H1 (cell line): Measurements from ENCODE around the gene COMMD6. TPM values are rescaled to one million over a fixed set of nuclear protein-coding genes. Genes with fewer than 3 reads are reported as not detected.

Experiments
- CTCF ChIA-PET: fragments of 300-600 bp; sonication (Branson Sonifier 250); formaldehyde crosslinking; loops from one replicate; lab custom pipeline; 2021; ENCODE audit not compliant: partially characterized antibody; lab: Charles Lee
- POLR2A ChIA-PET: fragments of 300-600 bp; sonication (Branson Sonifier 250); formaldehyde crosslinking; loops from one replicate; lab custom pipeline; 2021; ENCODE audit warnings: inconsistent platforms; ENCODE audit not compliant: partially characterized antibody; lab: Charles Lee
- DNase-seq, 2 experiments: peaks; one replicate each; pipeline versions ENCODE4 v3.0.0 to v3.0.0-alpha.2; 2010 to 2022; ENCODE audit warnings: low spot score in 2 of 2, low read depth in 1 of 2, mixed read lengths in 1 of 2
- FAIRE-seq: peaks from 2 replicates; lab custom pipeline; 2011; peaks lifted over from hg19 to GRCh38; lab: Jason Lieb, UNC
- H2AFZ ChIP-seq: 2 replicates; pipeline ENCODE4 v1.8.1; 2012; ENCODE audit warnings: low read length, inconsistent platforms
- H2AK5ac ChIP-seq: 2 replicates; pipeline ENCODE4 v1.6.1; 2013; ENCODE audit warnings: low read depth, low read length
- H2BK120ac ChIP-seq: replicated peaks from 2 replicates; pipeline ENCODE3; 2013; ENCODE audit warnings: low read depth, low read length, inconsistent platforms
- H2BK12ac ChIP-seq: 2 replicates; pipeline ENCODE4 v1.6.1; 2013; ENCODE audit warnings: low read depth, low read length
- H2BK15ac ChIP-seq: 2 replicates; pipeline ENCODE4 v1.6.1; 2013; ENCODE audit warnings: low read length
- H2BK20ac ChIP-seq: 2 replicates; pipeline ENCODE4 v1.6.1; 2013; ENCODE audit warnings: low read length
- H2BK5ac ChIP-seq: 2 replicates; pipeline ENCODE4 v1.6.1; 2013; ENCODE audit warnings: low read depth, low read length
- H3K14ac ChIP-seq: 2 replicates; pipeline ENCODE4 v1.6.1; 2013; ENCODE audit warnings: inconsistent platforms; ENCODE audit not compliant: insufficient read length
- H3K18ac ChIP-seq: 2 replicates; pipeline ENCODE4 v1.6.1; 2013; ENCODE audit warnings: low read length; ENCODE audit errors: extremely low read depth
- H3K23ac ChIP-seq: 2 replicates; pipeline ENCODE4 v1.6.1; 2013; ENCODE audit warnings: inconsistent platforms; ENCODE audit not compliant: insufficient read length
- H3K23me2 ChIP-seq: 2 replicates; pipeline ENCODE4 v1.6.1; 2013; ENCODE audit warnings: low read depth, low read length
- H3K27ac ChIP-seq: 2 replicates; pipeline ENCODE4 v1.6.1; 2011; ENCODE audit warnings: low read depth, low read length, inconsistent platforms
- H3K27me3 ChIP-seq, 4 experiments: replicated peaks in 1 of 4; 1 replicate in 1 of 4; 2 replicates in 3 of 4; pipeline versions ENCODE4 v1.6.1 to v1.8.1; 2011 to 2013; ENCODE audit warnings: low read length in 3 of 4, mild to moderate bottlenecking in 3 of 4, inconsistent platforms in 2 of 4, mixed read lengths in 2 of 4, moderate library complexity in 1 of 4; ENCODE audit not compliant: control insufficient read depth in 3 of 4, insufficient read depth in 3 of 4; ENCODE audit errors: extremely low read depth in 1 of 4
- H3K36me3 ChIP-seq, 4 experiments: 2 replicates each; pipeline versions ENCODE4 v1.6.1 to v1.8.1; 2011 to 2013; ENCODE audit warnings: mild to moderate bottlenecking in 4 of 4, low read length in 3 of 4, moderate library complexity in 2 of 4, control low read depth in 1 of 4, inconsistent platforms in 1 of 4; ENCODE audit not compliant: insufficient read depth in 4 of 4, control insufficient read depth in 2 of 4
- H3K4ac ChIP-seq: replicated peaks from 2 replicates; pipeline ENCODE3; 2013; ENCODE audit warnings: low read length, low read depth, mixed read lengths, inconsistent platforms; ENCODE audit not compliant: insufficient read length
- H3K4me1 ChIP-seq, 4 experiments: replicated peaks in 1 of 4; 1 replicate in 1 of 4; 2 replicates in 3 of 4; pipeline versions ENCODE4 v1.6.1 to v1.8.1; 2011 to 2013; ENCODE audit warnings: low read length in 3 of 4, inconsistent platforms in 2 of 4, mixed read lengths in 1 of 4; ENCODE audit not compliant: insufficient read depth in 4 of 4, control insufficient read depth in 3 of 4
- H3K4me2 ChIP-seq, 2 experiments: 2 replicates each; pipeline versions ENCODE4 v1.6.1 to v1.8.1; 2011 to 2013; ENCODE audit warnings: low read depth in 2 of 2, low read length in 2 of 2, control low read depth in 1 of 2, inconsistent platforms in 1 of 2, mild to moderate bottlenecking in 1 of 2; ENCODE audit not compliant: insufficient read depth in 1 of 2
- H3K4me3 ChIP-seq, 4 experiments: fragments of 200-600, 300-600 bp in 1 of 4; sonication (generic), shearing (Covaris generic), sonication (Bioruptor Twin) in 1 of 4; 2 replicates each; pipeline versions ENCODE4 v1.5.1 to v1.8.1; 2011 to 2016; ENCODE audit warnings: low read length in 4 of 4, low read depth in 3 of 4, control low read depth in 2 of 4, inconsistent platforms in 2 of 4, mild to moderate bottlenecking in 2 of 4, mixed read lengths in 1 of 4, moderate library complexity in 1 of 4; ENCODE audit not compliant: insufficient read depth in 2 of 4; ENCODE audit errors: extremely low read depth in 1 of 4
- H3K56ac ChIP-seq: replicated peaks from 2 replicates; pipeline ENCODE3; 2013; ENCODE audit warnings: low read depth, mild to moderate bottlenecking, mixed read lengths, low read length, inconsistent platforms; ENCODE audit not compliant: insufficient read length
- H3K79me1 ChIP-seq: 2 replicates; pipeline ENCODE4 v1.6.1; 2013; ENCODE audit warnings: low read depth, low read length, control low read depth
- H3K79me2 ChIP-seq, 2 experiments: 2 replicates each; pipeline versions ENCODE4 v1.6.1 to v1.8.1; 2012 to 2013; ENCODE audit warnings: low read length in 2 of 2, mild to moderate bottlenecking in 2 of 2, inconsistent platforms in 1 of 2; ENCODE audit not compliant: insufficient read depth in 2 of 2, control insufficient read depth in 1 of 2
- H3K9ac ChIP-seq, 4 experiments: replicated peaks in 1 of 4; 1 replicate in 1 of 4; 2 replicates in 3 of 4; pipeline versions ENCODE4 v1.6.1 to v1.8.1; 2011 to 2013; ENCODE audit warnings: low read depth in 3 of 4, low read length in 3 of 4, control low read depth in 2 of 4, mild to moderate bottlenecking in 2 of 4, moderate library complexity in 2 of 4, inconsistent platforms in 1 of 4; ENCODE audit errors: extremely low read depth in 1 of 4
- H3K9me3 ChIP-seq, 2 experiments: 2 replicates each; pipeline versions ENCODE4 v1.6.1 to v1.8.1; 2012 to 2013; ENCODE audit warnings: mild to moderate bottlenecking in 2 of 2, moderate library complexity in 2 of 2, control low read depth in 1 of 2, inconsistent platforms in 1 of 2, low read depth in 1 of 2, low read length in 1 of 2, mixed read lengths in 1 of 2; ENCODE audit not compliant: insufficient read depth in 2 of 2
- H4K20me1 ChIP-seq, 2 experiments: replicated peaks in 1 of 2; 2 replicates each; pipeline versions ENCODE3 to v1.8.1; 2011 to 2013; ENCODE audit warnings: inconsistent platforms in 2 of 2, low read length in 2 of 2, mild to moderate bottlenecking in 1 of 2; ENCODE audit not compliant: insufficient read depth in 2 of 2, control insufficient read depth in 1 of 2
- H4K5ac ChIP-seq: 2 replicates; pipeline ENCODE4 v1.6.1; 2013; ENCODE audit warnings: low read length, low read depth, mixed read lengths, inconsistent platforms; ENCODE audit not compliant: insufficient read length
- H4K8ac ChIP-seq: 2 replicates; pipeline ENCODE4 v1.8.0; 2013; ENCODE audit warnings: mild to moderate bottlenecking, moderate library complexity, low read length, inconsistent platforms; ENCODE audit not compliant: insufficient read depth; ENCODE audit errors: extremely low read depth
- H4K91ac ChIP-seq: replicated peaks from 2 replicates; pipeline ENCODE3; 2013; ENCODE audit warnings: low read length, mixed read lengths, inconsistent platforms; ENCODE audit not compliant: insufficient read length
- ASH2L ChIP-seq: fragments of 200-600, 300-600 bp; sonication (generic); IDR thresholded peaks from one replicate; pipeline ENCODE4 v1.7.1; 2017; ENCODE audit warnings: low read length
- CEBPB ChIP-seq: IDR thresholded peaks from 2 replicates; pipeline ENCODE4 v1.6.1; 2012; ENCODE audit warnings: low read depth, low read length
- GABPA ChIP-seq: IDR thresholded peaks from 2 replicates; pipeline ENCODE4 v1.6.1; 2011; ENCODE audit warnings: mild to moderate bottlenecking, low read length, moderate library complexity, borderline replicate concordance; ENCODE audit not compliant: insufficient read depth
- KDM1A ChIP-seq: fragments of 200-600, 300-600 bp; sonication (generic); IDR thresholded peaks from 2 replicates; pipeline ENCODE4 v1.7.1; 2016; ENCODE audit warnings: mild to moderate bottlenecking, low read length, borderline replicate concordance
- KDM4A ChIP-seq: IDR thresholded peaks from one replicate; pipeline ENCODE4 v1.7.1; 2012; ENCODE audit warnings: low read depth, mild to moderate bottlenecking, moderate library complexity, low read length, inconsistent platforms; ENCODE audit not compliant: severe bottlenecking
- NANOG ChIP-seq: IDR thresholded peaks from 2 replicates; pipeline ENCODE4 v1.6.1; 2011; ENCODE audit warnings: low read length, low read depth, mild to moderate bottlenecking, inconsistent platforms; ENCODE audit not compliant: insufficient read depth, poor library complexity, severe bottlenecking
- RAD21 ChIP-seq, 2 experiments: IDR thresholded peaks in 1 of 2; conservative IDR thresholded peaks in 1 of 2; 2 replicates each; pipeline ENCODE4 v1.6.1; 2011; ENCODE audit warnings: low read depth in 2 of 2, low read length in 2 of 2, improper control_type of control experiment in 1 of 2, inconsistent platforms in 1 of 2, mild to moderate bottlenecking in 1 of 2, moderate library complexity in 1 of 2
- RFX5 ChIP-seq: IDR thresholded peaks from 2 replicates; pipeline ENCODE4 v1.6.1; 2011; ENCODE audit warnings: low read depth, low read length, improper control_type of control experiment, borderline replicate concordance
- SIX5 ChIP-seq: IDR thresholded peaks from 2 replicates; pipeline ENCODE4 v1.6.1; 2011; ENCODE audit warnings: mild to moderate bottlenecking, low read depth, low read length
- SRF ChIP-seq: IDR thresholded peaks from 2 replicates; pipeline ENCODE4 v1.6.1; 2011; ENCODE audit warnings: mild to moderate bottlenecking, low read depth, low read length, moderate library complexity
- SUZ12 ChIP-seq: fragments of 200-600 bp; sonication (generic); IDR thresholded peaks from 2 replicates; pipeline ENCODE4 v1.6.1; 2012; ENCODE audit warnings: mild to moderate bottlenecking, inconsistent platforms, low read length, moderate library complexity, mixed read lengths
- TCF12 ChIP-seq: IDR thresholded peaks from 2 replicates; pipeline ENCODE4 v1.6.1; 2011; ENCODE audit warnings: low read depth, mild to moderate bottlenecking, low read length
- WGBS, 2 experiments: shearing (Covaris generic) in 1 of 2; methylation state at CpG; one replicate each; pipeline versions ENCODE4 v1.1.6 to v1.1.7; 2013 to 2015; ENCODE audit warnings: low lambda C conversion rate in 2 of 2, mixed read lengths in 2 of 2, inconsistent platforms in 1 of 2, low coverage in 1 of 2, missing lambda C conversion rate in 1 of 2; ENCODE audit not compliant: insufficient replicate concordance in 2 of 2, insufficient coverage in 1 of 2, insufficient read length in 1 of 2; ENCODE audit errors: extremely low coverage in 1 of 2, missing lambda C conversion rate in 1 of 2; 5-methylcytosine and 5-hydroxymethylcytosine counted together
- polyA plus RNA-seq, 7 experiments: library from polyadenylated mRNA; depleted of rRNA in 3 of 7; stranded (reverse) in 5 of 7; unstranded in 2 of 7; fragments of >200 nt in 5 of 7; fragments of 200-250 nt in 2 of 7; gene quantifications; 1 replicate in 5 of 7; 2 replicates in 1 of 7; 4 replicates in 1 of 7; pipeline versions ENCODE4 v1.2.1 to v1.2.3, GENCODE V29; 2011 to 2013; ENCODE audit warnings: missing spikeins in 2 of 7, mixed read lengths in 2 of 7
- total RNA-seq: library from RNA; stranded (reverse); fragmentation: NEBNext Ultra II Directional; extraction: Animal tissue kit (Norgen Biotek cat#: 25700); gene quantifications from 2 replicates; pipeline ENCODE4 v1.2.1, GENCODE V29; 2021
- TF ChIP-seq, protein P1 (sequence below): IDR thresholded peaks from 2 replicates; pipeline ENCODE4 v1.6.1; 2011; ENCODE audit warnings: low read length, improper control_type of control experiment

Gene COMMD6
- total and polyA plus RNA-seq, 2 of the 8 experiments (the other 6 are each of a cell fraction or from before 2014, with no cell fraction given) = 53.2 to 122 TPM

DNA sequence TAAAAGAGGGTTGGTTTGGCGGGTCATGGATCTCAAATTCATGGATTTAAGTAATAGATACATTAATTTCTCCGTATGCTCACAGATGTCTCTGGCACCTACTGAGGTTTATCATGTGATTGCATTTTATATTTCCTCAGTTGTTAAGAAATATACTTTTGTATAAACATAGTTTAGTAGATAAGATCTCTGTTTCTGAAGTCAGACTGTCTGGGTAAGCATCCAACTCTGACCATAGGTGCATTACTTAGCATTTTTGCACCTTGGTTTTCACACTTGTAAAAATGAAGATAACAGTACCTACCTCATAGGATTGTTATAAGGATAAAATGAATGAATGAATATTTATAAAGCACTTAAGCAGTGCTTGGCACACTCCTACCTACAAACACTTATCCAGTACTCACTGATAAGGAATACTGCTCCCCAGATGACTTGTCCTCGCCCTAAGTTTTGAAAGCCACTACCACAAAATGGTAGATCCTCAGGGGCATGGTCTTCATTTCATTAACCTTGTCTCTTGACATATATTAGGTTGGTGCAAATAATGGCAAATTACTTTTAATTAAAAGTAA is 26.5 kb downstream of the COMMD6 start:
- Histone ChIP-seq H4K5ac (no peak overlapping the region), H3K4me1 (no peaks in the 10 kb centered on the region), H4K8ac (no peak overlapping the region), H4K91ac (no peak overlapping the region), H3K36me3 (no peaks in the 10 kb centered on the region), H3K23ac (no peak overlapping the region), H2BK15ac (no peak overlapping the region), H2AFZ (no peak overlapping the region), H3K79me1 (no peaks in the 10 kb centered on the region), H2BK20ac (no peak overlapping the region), H3K4me3 (no peak overlapping the region), H3K9me3 (no peaks in the 10 kb centered on the region), H2BK5ac (no peak overlapping the region), H3K27me3 (no peaks in the 10 kb centered on the region), H3K27ac (no peak overlapping the region), H2BK12ac (no peak overlapping the region), H2AK5ac (no peak overlapping the region), H3K56ac (no peak overlapping the region), H3K23me2 (no peaks in the 10 kb centered on the region; the same call in 1 of the 2 replicates), H3K4ac (no peak overlapping the region), H3K14ac (no peak overlapping the region), H3K79me2 (no peaks in the 10 kb centered on the region), H3K9ac (no peak overlapping the region), H3K4me2 (no peak overlapping the region), H2BK120ac (no peak overlapping the region), H3K18ac (no peak overlapping the region), H4K20me1 (no peaks in the 10 kb centered on the region)
- ChIA-PET CTCF (no interaction called here), POLR2A (no interaction called here)
- WGBS, 2 experiments = 89% methylated on average over 3 of the region's 3 CpGs; no CpG with 5 or more reads in 1 of the 2 experiments
- FAIRE-seq (no peak), DNase-seq (no peak)
- no peak for TF ChIP-seq KDM4A
- TF ChIP-seq SRF = no peak
- no peak for TF ChIP-seq ASH2L
- no peak for TF ChIP-seq SIX5
- TF ChIP-seq RFX5 = no peak
- TF ChIP-seq RAD21 (IDR thresholded peaks at IDR 0.05 in 1 of 2, conservative IDR thresholded peaks at IDR 0.05 in 1 of 2; ENCODE audit: low read depth in 2 of 2, low read length in 2 of 2) = no peak
- TF ChIP-seq, protein P1, sequence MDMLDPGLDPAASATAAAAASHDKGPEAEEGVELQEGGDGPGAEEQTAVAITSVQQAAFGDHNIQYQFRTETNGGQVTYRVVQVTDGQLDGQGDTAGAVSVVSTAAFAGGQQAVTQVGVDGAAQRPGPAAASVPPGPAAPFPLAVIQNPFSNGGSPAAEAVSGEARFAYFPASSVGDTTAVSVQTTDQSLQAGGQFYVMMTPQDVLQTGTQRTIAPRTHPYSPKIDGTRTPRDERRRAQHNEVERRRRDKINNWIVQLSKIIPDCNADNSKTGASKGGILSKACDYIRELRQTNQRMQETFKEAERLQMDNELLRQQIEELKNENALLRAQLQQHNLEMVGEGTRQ = no peak
- TF ChIP-seq TCF12 = no peak
- no peak for TF ChIP-seq KDM1A
- no peak for TF ChIP-seq CEBPB
- no peak for TF ChIP-seq GABPA
- TF ChIP-seq SUZ12 = no peak
- no peak for TF ChIP-seq NANOG
